NCI-H2171 (cell line): Measurements from ENCODE around the gene CLMP.

Experiments
- DNase-seq: peaks from one replicate; lab custom pipeline; 2025; lab: John Stamatoyannopoulos, UW

The CLMP gene

DNA sequence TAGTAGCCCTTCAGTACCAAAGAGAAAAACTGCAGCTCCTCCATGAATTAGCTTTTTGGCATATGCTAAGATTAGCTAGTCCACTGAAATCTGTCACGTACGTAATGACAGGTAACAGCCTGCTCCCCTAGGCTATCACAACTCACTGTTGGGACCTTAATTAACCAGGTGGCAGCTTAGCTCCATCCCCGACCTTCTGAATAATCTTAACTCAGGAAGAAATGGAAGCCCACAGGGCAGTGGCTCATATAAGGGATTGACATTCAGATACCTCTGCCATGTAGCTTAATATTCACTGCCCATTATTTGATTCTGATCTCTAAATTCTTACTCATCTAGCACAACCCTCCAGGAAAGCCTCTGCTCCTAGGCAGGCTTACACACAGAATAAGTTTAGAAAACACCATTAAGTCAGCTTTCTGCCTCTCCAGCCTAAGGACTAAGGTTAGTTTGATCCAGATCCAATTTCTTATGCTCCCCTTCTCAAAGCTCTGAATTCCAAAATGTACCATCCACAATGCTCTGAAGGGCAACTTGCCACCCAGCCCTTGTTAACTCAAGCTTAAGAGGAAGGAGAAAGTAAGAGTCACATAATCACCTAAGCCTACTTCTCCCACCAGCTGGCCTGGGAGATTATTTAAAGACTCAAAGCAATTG is 138.1 kb downstream of the CLMP start:
- no peak for DNase-seq

DNA sequence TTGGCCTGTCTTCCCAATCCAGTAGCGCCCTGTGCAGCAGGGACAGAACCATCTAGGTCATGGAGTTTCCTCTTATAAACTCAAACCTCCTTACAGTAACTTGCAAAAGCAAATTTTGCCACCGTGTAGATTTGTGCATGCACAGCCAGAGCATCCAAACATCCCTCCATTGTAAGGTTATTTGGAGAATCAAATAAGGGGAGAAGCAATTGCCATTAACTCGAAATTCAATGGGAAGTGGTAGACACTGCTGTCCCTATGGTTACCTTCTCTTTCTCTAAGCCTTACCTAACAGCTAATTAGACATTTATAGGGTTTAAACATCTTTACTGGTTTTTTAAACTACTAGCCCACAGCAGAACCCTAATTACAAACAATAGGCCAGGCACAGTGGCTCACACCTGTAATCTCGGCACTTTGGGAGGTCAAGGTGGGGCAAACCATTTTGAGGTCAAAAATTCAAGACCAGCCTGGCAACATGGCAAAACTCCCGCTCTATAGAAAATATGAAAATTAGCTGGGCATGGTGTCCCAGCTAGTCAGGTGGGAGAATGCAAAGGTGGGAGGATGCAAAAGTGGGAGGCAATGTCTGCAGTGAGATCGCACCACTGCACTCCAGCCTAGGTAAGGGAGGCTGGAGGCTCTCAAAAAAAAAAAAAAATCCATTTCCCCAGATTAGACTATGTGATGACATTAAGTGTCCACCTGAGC is 139.7 kb downstream of the CLMP start:
- DNase-seq = no peak

DNA sequence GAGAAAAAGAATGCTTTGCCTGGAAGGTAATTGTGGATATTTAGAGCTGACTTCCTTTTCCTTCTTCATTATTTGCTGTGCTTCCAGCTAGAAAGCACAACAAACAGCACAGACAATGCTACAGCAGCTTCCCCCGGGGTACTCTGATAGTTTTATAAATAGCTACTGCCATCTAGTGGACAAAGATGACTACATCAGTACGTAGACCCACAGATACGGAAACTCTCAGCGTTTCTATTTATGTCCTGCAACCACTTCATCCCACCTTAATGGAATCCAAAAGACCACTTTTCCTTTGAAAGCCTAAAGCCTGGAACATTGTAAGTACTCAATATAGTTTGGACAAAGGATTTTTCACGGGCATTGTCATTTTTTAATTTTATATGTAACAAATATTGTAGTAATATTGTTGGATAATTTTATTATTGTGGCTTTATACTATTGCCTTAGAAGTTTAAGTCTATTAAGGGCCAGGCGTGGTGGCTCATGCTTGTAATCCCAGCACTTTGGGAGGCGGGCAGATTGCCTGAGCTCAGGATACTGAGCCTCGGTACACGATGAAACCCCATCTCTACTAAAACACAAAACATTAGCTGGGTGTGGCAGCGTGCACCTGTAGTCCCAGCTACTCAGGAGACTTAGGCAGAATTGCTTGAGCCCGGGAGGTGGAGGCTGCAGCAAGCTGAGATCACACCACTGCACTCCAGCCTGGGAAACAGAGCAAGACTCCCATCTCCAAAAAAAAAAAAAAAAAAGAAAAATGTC is 140.6 kb downstream of the CLMP start:
- DNase-seq = peak; percentile 46

- no peak for DNase-seq
These were observed 141.9 kb downstream of the CLMP start for GRCh38 chr11:123052901-123053721.

- no peak for DNase-seq
These were observed 143.4 kb downstream of the CLMP start for GRCh38 chr11:123051634-123052033.

GRCh38 chr11:123051146-123051545 is 143.9 kb downstream of the CLMP start:
- DNase-seq = no peak

- no peak for DNase-seq
These were observed 147.1 kb downstream of the CLMP start for GRCh38 chr11:123047947-123048293.

GRCh38 chr11:123047266-123047946 is 147.6 kb downstream of the CLMP start:
- DNase-seq = no peak

DNA sequence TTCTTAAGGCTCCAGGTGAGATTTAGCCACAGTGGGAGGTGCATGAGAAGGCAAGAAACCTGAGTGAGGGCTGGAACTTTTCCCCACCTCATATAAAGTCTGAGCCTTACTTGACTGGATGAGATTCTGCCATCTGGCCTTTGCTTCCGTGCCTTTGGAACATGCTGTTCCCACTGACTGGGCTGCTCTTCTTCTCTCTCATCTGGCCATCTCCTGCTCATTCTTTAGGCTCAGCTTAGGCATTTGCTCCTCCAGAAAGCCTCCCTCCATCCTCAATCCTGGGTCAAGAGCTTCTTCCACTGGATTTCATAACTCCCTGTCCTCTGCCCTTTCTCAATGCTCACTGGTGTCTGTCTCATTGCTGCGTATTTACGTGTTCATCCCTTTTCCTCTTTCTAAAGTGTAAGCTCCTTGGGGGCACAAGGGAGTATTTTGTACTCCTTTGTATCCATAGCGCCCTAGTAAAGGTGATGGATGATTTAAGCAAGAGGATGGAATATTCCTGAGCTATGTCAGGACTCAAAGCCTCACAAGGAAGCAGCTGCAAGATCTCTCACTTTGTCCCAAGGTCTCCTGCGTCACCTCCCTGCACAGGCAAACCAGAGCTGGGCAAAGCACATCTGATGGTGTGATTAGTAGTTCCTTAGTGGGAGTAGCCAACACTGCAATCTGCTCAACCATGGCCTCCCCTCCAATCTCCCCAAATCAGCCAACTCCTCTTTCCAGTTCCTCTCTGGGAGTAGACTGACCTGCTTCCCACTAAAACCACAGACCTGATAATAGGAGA is 148.4 kb downstream of the CLMP start:
- DNase-seq = no peak

GRCh38 chr11:123045101-123045500 is 149.9 kb downstream of the CLMP start:
- DNase-seq = no peak

- no peak for DNase-seq
These were observed 153.9 kb downstream of the CLMP start for GRCh38 chr11:123041185-123041584.

DNA sequence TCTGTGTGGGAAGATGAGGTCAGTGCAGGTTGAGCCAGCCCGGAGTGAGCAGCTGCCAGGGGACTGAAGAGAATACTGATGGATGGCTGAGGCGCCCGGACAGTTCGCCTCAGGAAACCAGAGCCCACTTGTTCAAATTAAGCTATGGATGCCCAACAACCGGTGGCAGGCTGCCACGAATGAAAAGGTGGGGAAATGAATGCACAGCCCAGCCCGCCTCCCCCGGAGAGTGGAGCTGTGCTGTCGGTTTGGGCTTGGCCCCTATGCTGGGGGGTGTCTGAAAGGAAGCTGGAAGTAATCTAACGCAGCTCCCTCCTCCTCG is 155.0 kb downstream of the CLMP start:
- DNase-seq = no peak

- no peak for DNase-seq
These were observed 159.2 kb downstream of the CLMP start for GRCh38 chr11:123035831-123036230.

- DNase-seq = no peak
These were observed 160.5 kb downstream of the CLMP start for GRCh38 chr11:123034597-123034996.

GRCh38 chr11:123033895-123034294 is 161.2 kb downstream of the CLMP start:
- no peak for DNase-seq

- no peak for DNase-seq
These were observed 164.5 kb downstream of the CLMP start for GRCh38 chr11:123030517-123030916.

DNA sequence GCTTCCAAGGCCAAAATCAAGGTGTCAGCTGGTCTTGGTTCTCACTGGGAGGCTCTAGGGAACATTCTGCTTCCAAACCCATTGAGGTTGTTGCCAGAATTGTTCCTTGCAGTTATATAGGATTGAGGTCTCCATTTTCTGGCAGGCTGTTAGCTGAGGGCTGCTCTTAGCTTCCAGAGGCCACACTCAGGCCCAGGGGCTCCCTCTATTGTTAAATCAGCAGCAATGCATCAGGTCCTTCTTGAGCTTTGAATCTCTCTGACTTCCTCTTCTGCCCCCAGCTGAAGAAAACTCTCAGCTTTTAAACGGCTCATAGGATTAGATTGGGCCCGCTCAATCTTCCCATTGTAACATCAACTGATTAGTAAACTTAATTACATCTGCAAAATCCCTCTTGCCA is 174.1 kb downstream of the CLMP start:
- DNase-seq = no peak
